Measurements from ENCODE around the gene MAP3K9.

Gene MAP3K9

GRCh38 chr14:70698288-70698687 lies 111.0 kb downstream of the MAP3K9 start:
- DNase-seq (ENCODE audit: low read depth), result no peak

- no peak for DNase-seq (ENCODE audit: low read depth)
Measured at GRCh38 chr14:70697701-70698100, 111.6 kb downstream of the MAP3K9 start.

- DNase-seq (ENCODE audit: low read depth), result no peak
Measured at GRCh38 chr14:70696026-70696425, 113.3 kb downstream of the MAP3K9 start.

- DNase-seq (ENCODE audit: low read depth), result no peak
Measured at GRCh38 chr14:70692210-70692609, 117.1 kb downstream of the MAP3K9 start.

GRCh38 chr14:70685474-70686197 lies 123.7 kb downstream of the MAP3K9 start:
- DNase-seq (ENCODE audit: low read depth), result no peak

- no peak for DNase-seq (ENCODE audit: low read depth)
Measured at GRCh38 chr14:70683983-70684382, 125.3 kb downstream of the MAP3K9 start.

- no peak for DNase-seq (ENCODE audit: low read depth)
Measured at GRCh38 chr14:70680748-70681147, 128.6 kb downstream of the MAP3K9 start.

- DNase-seq (ENCODE audit: low read depth), result no peak
Measured at GRCh38 chr14:70677341-70677740, 132.0 kb downstream of the MAP3K9 start.

All from stimulated activated CD8-positive, alpha-beta memory T cell treated with anti-CD3 and anti-CD28 coated beads, Interleukin-4, amount 100 ng/mL, for 24 hours (primary cell).